Stimulated activated CD4-positive, alpha-beta T cell treated with anti-CD3 and anti-CD28 coated beads, TNF-alpha, amount 100 ng/mL, for 24 hours (primary cell): ENCODE results near the gene DNAH7.

Experiments
- DNase-seq, 3 experiments: peaks; one replicate each; pipeline ENCODE4 v3.0.0-alpha.2; 2020; ENCODE audit warnings: low read depth in 3 of 3

The DNAH7 gene

DNA sequence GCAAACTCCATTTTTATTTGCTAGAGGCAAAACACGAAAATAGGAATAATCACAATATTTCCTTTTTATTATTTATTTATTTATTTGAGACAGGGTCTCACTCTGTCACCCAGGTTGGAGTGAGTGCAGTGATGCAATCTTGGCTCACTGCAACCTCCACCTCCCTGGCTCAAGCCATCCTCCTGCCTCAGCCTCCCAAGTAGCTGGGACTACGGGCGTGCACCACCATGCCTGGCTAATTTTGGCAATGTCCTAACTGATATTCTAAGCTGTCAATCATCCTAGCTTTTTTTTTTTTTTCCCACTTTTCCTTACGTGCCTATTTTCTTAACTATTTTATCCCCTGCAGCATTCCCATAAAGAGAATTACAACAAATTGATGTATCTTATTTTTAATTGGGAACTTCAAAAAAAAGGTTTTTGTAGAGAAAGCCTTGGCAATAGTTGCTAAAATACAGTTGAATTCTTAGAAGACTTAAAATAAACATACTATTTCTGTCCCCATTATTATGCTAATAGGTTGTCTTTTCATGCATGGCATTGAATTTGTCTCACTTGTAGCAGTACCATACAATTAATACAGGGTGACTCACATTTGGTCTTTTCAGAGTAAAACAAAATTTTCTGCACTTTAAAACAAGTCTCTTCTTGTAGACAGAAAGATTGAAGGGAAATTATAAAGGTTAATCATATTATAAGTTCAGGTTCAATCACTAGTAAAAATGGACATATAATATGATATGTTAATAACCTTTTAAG lies 258.1 kb downstream of the DNAH7 start:
- no peak for DNase-seq

DNA sequence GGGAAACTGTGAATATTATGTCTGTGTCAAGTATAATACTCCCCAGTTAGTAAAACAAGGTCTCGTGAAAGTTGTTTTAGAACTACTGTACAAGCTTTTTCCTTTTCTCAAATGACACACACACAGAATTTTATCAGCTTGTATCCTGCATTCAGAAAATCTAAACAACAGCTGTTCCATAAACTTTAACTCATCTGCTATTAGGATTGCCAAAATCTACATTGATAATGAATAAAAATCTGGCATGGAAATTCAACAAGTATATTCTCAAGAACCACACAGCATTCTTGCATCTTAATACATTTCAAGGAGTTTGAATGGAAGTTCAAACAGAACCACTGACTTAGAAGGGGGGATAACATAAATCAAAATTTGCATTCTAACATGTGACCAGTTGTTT lies 260.4 kb downstream of the DNAH7 start:
- DNase-seq: no peak

DNA sequence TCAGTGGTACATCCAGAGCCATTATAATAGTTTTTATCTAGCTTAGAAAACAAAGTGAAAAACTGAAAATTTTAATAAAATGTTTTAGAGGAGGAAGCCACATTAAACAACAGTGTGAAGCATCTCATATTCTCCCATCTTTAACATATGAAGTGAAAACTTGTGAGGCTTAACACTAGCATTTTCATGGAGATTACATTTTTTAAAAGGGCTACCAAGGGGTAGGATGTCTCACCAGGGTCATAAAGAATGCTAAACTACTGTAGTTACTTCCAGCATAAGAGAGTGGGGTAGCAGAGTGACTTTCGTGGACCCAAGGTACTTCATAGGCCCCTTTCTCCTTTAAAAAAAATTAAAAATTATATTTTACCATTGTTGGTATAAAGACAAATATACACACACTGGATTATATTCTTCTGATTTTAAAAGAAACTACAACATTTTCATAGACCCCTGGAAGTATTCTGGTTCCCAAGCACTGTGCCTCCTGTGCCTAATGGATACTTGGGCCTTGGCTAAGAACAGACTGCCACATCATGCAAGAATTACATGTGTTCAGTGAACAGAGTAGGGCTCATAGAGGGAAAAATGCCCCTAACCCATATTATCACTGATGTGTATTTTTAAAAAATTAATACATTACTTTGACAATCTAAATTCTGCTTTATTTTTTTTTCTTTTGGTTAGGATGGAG lies 263.2 kb downstream of the DNAH7 start:
- no peak for DNase-seq

DNA sequence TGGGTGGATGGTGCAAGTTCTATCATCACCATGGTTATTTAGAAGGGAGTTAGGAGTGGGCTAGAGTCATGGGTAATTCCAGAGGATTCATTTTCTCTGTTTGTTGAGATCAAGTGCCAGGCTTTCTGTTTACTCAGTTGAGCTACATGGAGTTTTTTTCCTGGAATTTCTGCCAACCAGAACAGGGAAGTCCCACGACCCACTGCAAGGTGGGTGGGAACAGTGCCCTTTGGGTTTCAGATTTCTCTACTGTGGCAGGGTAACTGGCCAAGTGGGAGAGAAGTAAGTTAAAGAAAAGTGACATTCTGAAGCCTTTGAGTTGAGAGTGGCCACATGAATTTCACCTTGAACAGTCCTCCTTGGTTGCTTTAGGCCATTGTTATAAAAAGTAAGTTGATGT lies 272.8 kb downstream of the DNAH7 start:
- no peak for DNase-seq

DNA sequence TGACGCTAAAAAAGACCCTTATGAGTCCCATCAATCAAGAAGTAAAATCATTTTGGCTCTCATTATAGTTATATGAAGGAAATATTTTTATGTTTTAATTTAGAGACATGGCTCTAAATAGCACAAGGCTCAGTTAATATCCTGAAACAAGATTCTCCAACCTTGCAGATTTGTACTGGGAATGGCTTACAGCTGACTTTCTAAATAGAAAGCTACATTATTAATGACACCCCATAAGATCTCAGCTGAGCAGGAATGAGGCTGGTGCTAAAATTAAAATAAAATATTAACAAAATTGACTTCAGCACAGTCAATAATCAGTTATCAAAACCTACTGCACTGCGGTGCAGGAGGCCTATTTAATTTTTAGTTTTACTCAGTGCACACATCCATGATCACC lies 274.8 kb downstream of the DNAH7 start:
- no peak for DNase-seq

DNA sequence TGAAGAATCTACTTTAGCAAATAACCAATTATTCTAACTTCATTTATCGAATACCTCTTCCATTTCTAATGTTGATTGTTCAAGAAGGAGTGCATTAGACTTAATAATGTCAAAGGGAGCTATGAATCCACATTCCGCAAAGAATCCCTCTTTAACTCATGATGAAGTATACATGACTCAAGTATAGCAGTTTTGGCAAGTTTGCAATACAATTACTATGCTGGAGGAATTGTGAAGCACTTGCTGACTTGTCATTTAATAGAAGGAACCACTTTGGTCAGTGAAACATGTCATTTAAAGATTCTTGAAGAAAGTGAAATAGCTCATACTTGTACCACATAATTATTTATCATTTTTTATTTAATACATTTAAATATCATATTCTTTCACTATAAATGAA lies 286.5 kb downstream of the DNAH7 start:
- no peak for DNase-seq

DNA sequence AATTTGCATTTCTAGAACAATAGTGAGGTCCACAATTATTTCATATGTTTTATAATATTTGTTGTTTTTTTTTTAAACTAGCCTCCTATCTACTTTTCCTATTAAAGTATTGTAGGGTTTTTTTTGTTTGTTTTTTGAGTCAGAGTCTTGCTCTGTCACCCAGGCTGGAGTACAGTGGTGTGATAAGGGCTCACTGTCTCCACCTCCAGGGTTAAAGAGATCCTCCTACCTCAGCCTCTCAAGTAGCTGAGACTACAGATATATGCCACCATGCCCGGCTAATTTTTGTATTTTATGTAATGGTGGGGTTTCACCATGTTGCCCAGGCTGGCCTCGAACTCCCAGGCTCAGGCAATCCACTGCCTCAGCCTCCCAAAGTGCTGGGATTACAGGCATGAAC lies 289.1 kb downstream of the DNAH7 start:
- no peak for DNase-seq

DNA sequence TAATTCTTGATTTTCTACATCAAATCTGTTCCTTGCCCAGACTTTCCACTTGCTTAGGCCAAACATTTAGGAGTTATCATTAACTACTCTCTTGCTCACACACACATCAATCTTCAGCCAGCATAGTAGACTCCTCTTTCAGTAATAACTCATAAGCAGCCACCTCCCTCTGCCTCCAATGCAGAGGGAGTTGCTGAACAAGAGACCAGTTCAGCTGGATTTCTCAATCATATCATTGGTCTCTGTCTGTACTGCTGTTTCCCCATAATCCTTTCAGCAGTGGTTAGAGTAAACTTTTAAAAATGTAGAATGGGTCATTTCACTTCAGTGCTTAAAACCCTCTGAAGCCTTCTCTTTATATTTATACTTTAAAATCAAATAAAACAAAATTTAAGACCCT lies 298.7 kb downstream of the DNAH7 start:
- DNase-seq: no peak

DNA sequence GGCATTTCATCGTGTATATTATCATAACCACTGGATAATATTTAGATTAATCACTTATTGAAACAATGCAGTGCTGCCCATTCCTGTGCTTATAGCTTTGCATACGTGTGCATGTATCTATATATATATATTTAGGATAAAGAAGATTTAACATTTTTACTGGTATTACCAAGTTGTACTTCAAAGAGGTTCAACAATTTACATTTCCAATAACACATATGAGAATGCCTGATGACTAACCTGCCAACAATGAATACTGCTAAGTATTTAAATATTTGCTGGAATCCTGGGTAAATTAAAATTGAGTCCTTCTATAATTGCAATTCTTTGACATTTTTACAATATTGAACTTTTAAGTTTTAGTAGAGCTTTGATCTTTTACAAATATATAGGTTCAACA lies 300.2 kb downstream of the DNAH7 start:
- no peak for DNase-seq

DNA sequence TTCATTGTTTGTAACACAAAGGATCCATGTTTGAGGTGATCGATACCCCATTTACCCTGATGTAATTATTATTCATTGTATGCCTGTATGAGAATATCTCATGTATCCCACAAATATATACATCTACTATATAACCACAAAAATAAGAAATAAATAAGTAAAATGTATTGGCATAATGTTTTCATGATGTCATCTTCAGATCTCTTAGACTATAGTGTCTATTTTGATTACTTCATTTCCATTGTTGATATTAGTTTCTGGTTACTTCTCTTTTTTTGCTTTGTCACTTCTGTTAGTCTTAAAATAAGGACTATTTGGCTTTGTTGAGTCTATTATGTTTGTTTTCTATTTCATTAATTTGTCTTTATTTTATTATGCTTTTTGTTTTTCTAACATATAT lies 301.9 kb downstream of the DNAH7 start:
- DNase-seq: no peak

DNA sequence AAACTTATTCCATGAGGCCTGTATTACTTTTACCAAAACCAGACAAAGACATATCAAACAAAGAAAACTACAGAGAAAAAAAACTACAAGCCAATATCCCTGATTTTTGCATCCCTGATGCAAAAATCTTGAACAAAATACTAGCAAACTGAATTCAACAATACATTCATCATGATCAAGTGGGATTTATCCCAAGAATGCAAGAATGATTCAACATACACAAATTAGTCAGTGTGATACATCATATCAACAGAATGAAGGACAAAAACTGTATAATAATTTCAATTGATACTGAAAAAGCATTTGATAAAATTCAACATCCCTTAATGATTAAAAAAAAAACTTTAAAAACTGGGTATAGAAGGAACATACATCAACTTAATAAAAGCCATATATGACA lies 304.8 kb downstream of the DNAH7 start:
- no peak for DNase-seq

DNA sequence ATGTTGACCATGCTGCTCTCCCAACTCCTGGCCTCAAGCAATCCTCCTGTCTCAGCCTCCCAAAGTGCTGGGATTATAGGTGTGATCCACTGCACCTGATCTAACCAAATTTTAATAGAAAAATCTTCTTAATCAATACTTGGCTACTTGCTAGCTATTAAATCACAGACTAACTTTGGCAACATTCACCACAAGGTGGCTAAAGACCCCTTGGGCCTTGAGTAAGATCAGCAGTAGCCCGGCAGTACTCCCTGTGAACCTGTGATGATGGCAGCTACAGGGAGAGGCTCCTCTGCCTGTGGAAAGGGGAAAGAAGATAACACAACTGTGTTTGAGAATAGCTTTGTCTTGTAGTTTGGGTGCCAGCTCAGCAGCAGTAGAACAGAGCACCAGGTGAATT lies 308.8 kb downstream of the DNAH7 start:
- no peak for DNase-seq

DNA sequence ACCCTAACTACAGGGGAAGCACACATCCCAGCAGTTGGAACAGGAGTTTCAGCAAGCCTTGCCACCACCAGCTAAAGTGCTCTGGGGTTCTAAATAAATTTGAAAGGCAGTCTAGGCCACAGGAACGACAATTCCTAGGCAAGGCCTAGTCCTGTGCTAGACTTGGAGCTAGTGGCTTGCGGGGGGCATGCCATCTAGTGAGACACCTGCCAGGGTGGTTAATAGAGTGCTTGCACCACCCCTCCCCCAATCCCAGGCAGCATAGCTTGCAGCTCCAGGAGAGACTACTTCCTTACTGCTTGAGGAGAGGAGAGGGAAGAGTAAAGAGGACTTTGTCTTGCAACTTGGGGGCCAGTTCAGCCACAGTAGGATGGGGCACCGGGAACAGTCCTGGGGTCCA lies 309.8 kb downstream of the DNAH7 start:
- no peak for DNase-seq

DNA sequence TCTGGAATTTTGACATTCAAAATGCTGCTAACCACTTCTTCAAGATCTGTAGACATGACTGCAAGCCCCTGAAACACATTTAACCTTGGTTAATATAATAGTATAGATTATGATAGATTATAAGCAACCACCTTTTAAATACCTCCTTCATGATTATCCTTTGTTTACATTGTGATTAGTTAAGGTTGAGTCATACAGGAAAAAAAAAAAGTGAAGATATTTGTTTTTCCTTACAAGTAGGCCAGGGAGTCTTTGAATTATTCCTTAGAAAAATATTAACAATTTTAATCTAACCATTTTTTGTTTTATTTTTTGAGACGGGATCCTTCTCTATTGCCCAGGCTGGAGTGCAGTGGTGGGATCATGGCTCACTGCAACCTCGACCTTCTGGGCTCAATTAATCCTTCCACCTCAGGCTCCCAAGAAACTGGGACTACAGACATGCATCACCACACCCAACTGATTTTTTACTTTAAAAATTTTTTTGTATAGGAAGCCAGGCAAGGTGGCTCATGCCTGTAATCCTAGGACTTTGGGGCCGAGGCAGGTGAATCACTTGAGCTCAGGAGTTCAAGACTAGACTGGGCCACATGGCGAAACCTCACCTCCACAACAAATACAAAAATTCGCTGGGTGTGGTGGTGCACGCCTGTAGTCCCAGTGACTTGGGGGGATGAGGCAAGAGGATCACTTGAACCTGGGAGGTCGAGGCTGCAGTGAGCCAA lies 312.3 kb downstream of the DNAH7 start:
- no peak for DNase-seq

DNA sequence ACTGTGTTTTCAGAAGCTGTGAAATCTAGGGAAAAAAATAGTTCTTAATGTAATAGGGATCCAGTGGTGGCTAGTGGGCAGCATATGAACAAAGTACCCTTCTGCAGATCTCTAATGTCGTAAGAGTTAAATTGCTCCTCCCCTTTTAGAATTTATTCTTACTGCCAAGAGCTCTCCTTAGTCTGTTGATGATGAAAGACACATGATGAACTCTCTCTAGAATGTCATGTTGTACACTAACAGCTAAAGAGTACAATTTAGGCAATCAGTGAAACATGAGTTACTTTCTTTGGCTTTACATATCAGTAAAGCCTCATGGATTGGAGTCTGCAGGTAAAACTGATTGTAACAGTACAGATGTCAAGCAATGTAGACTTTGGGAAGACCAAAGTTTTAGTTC lies 327.4 kb downstream of the DNAH7 start:
- no peak for DNase-seq

DNA sequence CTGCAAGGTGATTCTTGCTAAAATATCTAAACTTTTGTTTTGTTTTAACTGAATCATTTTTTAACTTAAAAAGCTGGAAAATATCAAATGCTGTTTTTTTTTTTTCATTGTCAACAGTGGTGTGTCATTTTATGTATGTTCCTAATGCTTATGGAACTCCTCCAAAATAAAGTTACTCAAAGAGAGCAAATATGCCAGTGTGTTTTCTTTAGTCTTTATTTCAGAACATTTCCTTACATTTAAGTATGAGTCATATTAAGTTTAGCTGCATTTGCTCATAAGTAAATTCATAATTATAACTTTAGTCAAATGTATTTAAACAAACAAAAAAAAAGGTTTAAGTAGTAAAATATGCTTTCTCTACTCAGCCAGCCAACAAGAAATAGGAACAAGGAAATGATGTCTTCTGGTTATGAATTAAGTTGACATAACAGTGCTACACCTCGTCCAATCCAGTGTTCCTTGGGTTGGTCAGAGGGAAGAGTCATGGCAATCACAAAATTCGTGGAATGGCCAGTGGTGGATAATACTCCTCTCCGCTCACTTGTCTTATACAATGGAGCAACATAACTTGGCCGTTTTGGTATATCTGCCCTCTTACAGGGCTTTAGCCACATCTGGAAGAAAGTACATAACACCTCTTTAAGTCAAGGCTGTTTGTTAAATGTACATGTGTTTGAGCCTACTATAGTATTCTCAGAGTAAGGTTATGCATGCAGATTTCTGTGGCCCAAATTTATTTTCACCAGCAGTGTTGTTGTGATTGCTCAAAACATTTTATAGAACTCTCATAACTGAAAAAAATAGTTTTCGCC lies 330.9 kb downstream of the DNAH7 start:
- no peak for DNase-seq

DNA sequence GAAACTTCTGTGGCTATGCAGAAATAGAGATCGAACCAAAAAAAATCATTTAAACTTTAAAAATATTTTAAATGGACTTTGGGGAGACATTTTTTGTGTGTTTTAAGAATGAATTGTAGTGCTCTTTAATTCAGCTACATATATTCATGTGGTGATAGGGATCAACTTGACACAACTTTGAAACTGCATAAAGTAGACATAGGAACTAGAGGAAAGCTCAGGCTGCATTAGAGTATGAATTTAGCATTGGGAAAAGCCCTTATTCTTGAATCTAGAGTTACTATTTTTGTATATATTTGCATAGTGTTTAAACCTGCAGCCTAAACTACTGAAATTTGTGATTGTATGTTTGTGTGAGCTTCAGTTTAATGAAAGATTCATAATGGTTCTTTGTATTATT lies 333.3 kb downstream of the DNAH7 start:
- no peak for DNase-seq

DNA sequence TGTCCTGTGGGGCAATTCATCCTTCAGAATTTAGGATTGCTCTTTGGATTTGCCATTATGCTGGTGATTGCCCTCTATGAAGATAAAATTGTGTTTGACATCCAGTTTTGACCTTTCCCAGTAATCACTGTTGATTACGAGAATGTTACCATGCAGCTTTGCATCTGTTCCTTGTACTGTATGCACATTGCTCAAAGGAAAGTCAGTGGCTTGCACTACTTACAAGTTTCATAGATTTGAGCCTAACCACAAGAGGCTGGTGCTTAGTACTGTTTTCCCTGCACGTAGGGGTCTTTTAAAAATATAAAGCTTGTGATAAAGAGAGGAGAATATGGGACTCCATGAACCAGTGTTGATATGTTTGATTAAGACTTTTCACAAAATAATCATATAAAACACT lies 333.7 kb downstream of the DNAH7 start:
- no peak for DNase-seq

DNA sequence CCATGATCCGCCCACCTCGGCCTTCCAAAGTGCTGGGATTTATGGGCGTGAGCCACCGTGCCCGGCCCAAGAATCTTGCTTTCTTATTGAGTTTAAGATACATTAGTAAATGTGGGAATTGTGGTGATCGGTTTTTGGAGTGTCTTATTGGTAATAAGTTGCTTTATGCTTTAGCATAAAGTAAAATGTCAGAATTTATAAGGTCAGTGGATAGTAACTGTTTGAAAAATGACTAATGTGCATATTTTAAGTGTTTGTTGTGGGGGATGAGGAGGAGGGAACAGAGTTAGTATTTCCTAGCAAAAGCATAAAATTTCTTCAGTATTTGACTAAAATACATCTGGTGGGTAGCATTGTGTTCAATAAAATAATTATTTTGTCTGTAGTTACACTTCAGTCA lies 334.2 kb downstream of the DNAH7 start:
- no peak for DNase-seq

DNA sequence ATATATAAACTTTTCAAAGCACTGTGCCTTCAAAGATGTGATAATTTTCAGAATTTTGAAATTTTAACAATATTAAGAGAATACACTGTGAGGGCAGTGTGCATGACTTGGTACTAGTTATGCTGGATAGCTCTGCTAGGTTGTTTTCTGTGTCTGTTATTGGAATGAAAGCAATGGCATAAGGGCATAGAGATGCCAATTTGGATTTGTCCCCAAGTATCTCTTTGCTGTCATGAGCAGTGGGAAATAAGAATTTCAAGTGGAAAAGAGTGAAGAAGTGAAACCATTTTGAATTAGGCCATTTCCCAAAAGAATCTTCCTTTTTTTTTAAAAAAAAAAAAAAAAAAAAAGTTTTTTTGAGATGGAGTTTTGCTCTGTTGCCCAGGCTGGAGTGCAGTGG lies 334.8 kb downstream of the DNAH7 start:
- no peak for DNase-seq

DNA sequence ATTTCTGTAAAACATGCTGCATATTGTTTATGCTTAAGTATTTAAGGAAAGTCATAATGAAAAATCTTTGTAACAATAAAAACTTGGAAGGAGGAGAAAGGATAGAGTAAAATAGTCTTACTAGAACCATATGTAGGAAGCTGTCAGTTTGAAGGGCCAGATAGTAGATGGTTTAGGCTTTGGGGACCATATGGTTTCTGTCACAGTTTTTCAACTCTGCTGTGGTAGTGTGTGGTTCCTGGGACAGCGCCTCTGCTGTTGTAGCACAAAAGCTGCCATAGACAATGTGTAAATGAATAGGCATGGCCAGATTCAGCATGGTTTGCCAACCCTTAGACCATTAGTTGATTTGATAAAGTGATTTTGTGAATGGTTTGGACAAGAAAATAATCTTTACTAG lies 336.1 kb downstream of the DNAH7 start:
- DNase-seq: no peak

DNA sequence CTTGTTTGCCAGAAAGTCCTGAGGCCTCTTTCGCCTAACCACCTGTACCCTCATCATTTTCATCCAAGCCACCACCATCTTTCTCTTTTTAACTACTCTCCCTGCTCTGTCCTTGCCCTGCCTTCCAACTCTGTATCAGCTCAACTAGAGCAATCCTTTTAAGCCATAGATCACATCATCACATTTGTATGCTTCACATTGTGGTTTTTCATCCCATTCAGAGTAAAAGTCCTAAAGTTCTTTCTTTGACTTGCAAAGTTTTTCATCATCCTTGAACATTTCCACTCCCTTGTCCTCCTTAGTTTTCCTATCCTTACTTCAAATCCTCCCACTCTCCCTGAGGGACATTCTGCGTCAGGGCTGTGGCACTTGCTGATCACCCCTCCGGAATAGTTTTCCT lies 337.7 kb downstream of the DNAH7 start:
- DNase-seq: no peak
